IPS-NIHi7 (cell line): ENCODE data around the gene CCNI2.
"Not testable (repeated sequence)": the region's sequence is repeated elsewhere in the genome, so short reads cannot be mapped to it uniquely, and the experiment has no call there.

Experiments used
- DNase-seq: peaks from one replicate; pipeline ENCODE4 v3.0.0; 2012; ENCODE audit warnings: mixed read lengths; ENCODE audit errors: extremely low spot score

Gene CCNI2

GRCh38 chr5:132781029-132781428, 33.8 kb downstream of the CCNI2 start:
- DNase-seq: no peak

GRCh38 chr5:132782101-132782500, 34.9 kb downstream of the CCNI2 start:
- no peak for DNase-seq

GRCh38 chr5:132785365-132785764, 38.1 kb downstream of the CCNI2 start:
- DNase-seq: no peak

GRCh38 chr5:132785864-132786263, 38.6 kb downstream of the CCNI2 start:
- DNase-seq: no peak

- DNase-seq: no peak
Observed at GRCh38 chr5:132787076-132787475, 39.9 kb downstream of the CCNI2 start.

GRCh38 chr5:132788508-132788907, 41.3 kb downstream of the CCNI2 start:
- no peak for DNase-seq

- DNase-seq: no peak
Observed at GRCh38 chr5:132788990-132789886, 42.0 kb downstream of the CCNI2 start.

- DNase-seq: no peak
Observed at GRCh38 chr5:132790201-132790865, 43.1 kb downstream of the CCNI2 start.

GRCh38 chr5:132791026-132791425, 43.8 kb downstream of the CCNI2 start:
- DNase-seq: no peak

GRCh38 chr5:132797651-132798050, 50.4 kb downstream of the CCNI2 start:
- no peak for DNase-seq

GRCh38 chr5:132799392-132799791, 52.2 kb downstream of the CCNI2 start:
- no peak for DNase-seq

- DNase-seq: no peak
Observed at GRCh38 chr5:132800545-132800944, 53.3 kb downstream of the CCNI2 start.

GRCh38 chr5:132802044-132802684, 54.9 kb downstream of the CCNI2 start:
- DNase-seq: no peak

- DNase-seq: not testable (repeated sequence)
Observed at GRCh38 chr5:132802685-132803066, 55.5 kb downstream of the CCNI2 start.
